Stimulated activated CD4-positive, alpha-beta T cell treated with anti-CD3 and anti-CD28 coated beads, Interleukin-15, amount 100 ng/mL, for 1 hour (primary cell): ENCODE measurements around the gene AGBL1.

Experiments used
- DNase-seq, 2 donors: peaks; one replicate each; pipeline ENCODE4 v3.0.0-alpha.2; 2020; ENCODE audit warnings: low read depth in 1 of 2, low spot score in 1 of 2

Gene AGBL1

GRCh38 chr15:86772369-86773059 is 692.8 kb downstream of the AGBL1 start:
- DNase-seq, result no peak

- DNase-seq, result no peak
Measured at GRCh38 chr15:86773736-86774135, 694.1 kb downstream of the AGBL1 start.

- DNase-seq, result no peak
Measured at GRCh38 chr15:86776145-86776544, 696.5 kb downstream of the AGBL1 start.

GRCh38 chr15:86796521-86796920 is 716.9 kb downstream of the AGBL1 start:
- no peak for DNase-seq

- DNase-seq, result no peak
Measured at GRCh38 chr15:86797135-86797534, 717.5 kb downstream of the AGBL1 start.

GRCh38 chr15:86799226-86799625 is 719.6 kb downstream of the AGBL1 start:
- no peak for DNase-seq

GRCh38 chr15:86802244-86802643 is 722.6 kb downstream of the AGBL1 start:
- no peak for DNase-seq

GRCh38 chr15:86804406-86804805 is 724.7 kb downstream of the AGBL1 start:
- no peak for DNase-seq

- DNase-seq, result no peak
Measured at GRCh38 chr15:86810329-86810728, 730.7 kb downstream of the AGBL1 start.

GRCh38 chr15:86813892-86814291 is 734.2 kb downstream of the AGBL1 start:
- DNase-seq, result no peak

- DNase-seq, result no peak
Measured at GRCh38 chr15:86829245-86829644, 749.6 kb downstream of the AGBL1 start.

GRCh38 chr15:86830304-86830703 is 750.6 kb downstream of the AGBL1 start:
- DNase-seq, result no peak

- DNase-seq, result no peak
Measured at GRCh38 chr15:86833595-86833994, 753.9 kb downstream of the AGBL1 start.

- DNase-seq, result no peak
Measured at GRCh38 chr15:86834115-86834863, 754.6 kb downstream of the AGBL1 start.

GRCh38 chr15:86837294-86838061 is 757.8 kb downstream of the AGBL1 start:
- no peak for DNase-seq

- no peak for DNase-seq
Measured at GRCh38 chr15:86839502-86839901, 759.8 kb downstream of the AGBL1 start.

GRCh38 chr15:86840996-86841395 is 761.3 kb downstream of the AGBL1 start:
- no peak for DNase-seq

GRCh38 chr15:86842199-86842598 is 762.5 kb downstream of the AGBL1 start:
- no peak for DNase-seq

GRCh38 chr15:86846036-86846435 is 766.4 kb downstream of the AGBL1 start:
- no peak for DNase-seq

GRCh38 chr15:86849136-86849535 is 769.5 kb downstream of the AGBL1 start:
- no peak for DNase-seq

- DNase-seq, result no peak
Measured at GRCh38 chr15:86849558-86850285, 770.1 kb downstream of the AGBL1 start.
